Glomerular visceral epithelial cell (primary cell): ENCODE data around the gene ADK.
"Not testable (repeated sequence)": the region's sequence is repeated elsewhere in the genome, so short reads cannot be mapped to it uniquely, and the experiment has no call there.

ENCODE experiments used
- DNase-seq: peaks from one replicate; pipeline ENCODE4 v3.0.0-alpha.2; 2016; ENCODE audit errors: extremely low spot score

Gene ADK

GRCh38 chr10:74419958-74420375, 268.9 kb downstream of the ADK start:
- peak; percentile 8 for DNase-seq

- no peak for DNase-seq
These were observed 273.5 kb downstream of the ADK start for GRCh38 chr10:74424565-74424964.

GRCh38 chr10:74425456-74426001, 274.5 kb downstream of the ADK start:
- DNase-seq: no peak

- DNase-seq: no peak
These were observed 280.8 kb downstream of the ADK start for GRCh38 chr10:74431816-74432215.

- no peak for DNase-seq
These were observed 282.0 kb downstream of the ADK start for GRCh38 chr10:74432841-74433594.

- DNase-seq: no peak
These were observed 282.6 kb downstream of the ADK start for GRCh38 chr10:74433595-74433956.

GRCh38 chr10:74433993-74434392, 283.0 kb downstream of the ADK start:
- no peak for DNase-seq

GRCh38 chr10:74434547-74434946, 283.5 kb downstream of the ADK start:
- DNase-seq: no peak

GRCh38 chr10:74436523-74437170, 285.6 kb downstream of the ADK start:
- no peak for DNase-seq

- DNase-seq: peak; percentile 22
These were observed 286.8 kb downstream of the ADK start for GRCh38 chr10:74437822-74438221.

GRCh38 chr10:74439213-74439612, 288.2 kb downstream of the ADK start:
- no peak for DNase-seq

GRCh38 chr10:74445493-74445892, 294.5 kb downstream of the ADK start:
- no peak for DNase-seq

GRCh38 chr10:74450602-74451001, 299.6 kb downstream of the ADK start:
- no peak for DNase-seq

- DNase-seq: no peak
These were observed 300.3 kb downstream of the ADK start for GRCh38 chr10:74451127-74451829.

GRCh38 chr10:74453169-74453568, 302.1 kb downstream of the ADK start:
- no peak for DNase-seq

GRCh38 chr10:74457478-74457877, 306.5 kb downstream of the ADK start:
- not testable (repeated sequence) for DNase-seq

- DNase-seq: no peak
These were observed 309.8 kb downstream of the ADK start for GRCh38 chr10:74460812-74461211.

GRCh38 chr10:74474022-74474713, 323.1 kb downstream of the ADK start:
- no peak for DNase-seq

GRCh38 chr10:74476162-74476706, 325.2 kb downstream of the ADK start:
- not testable (repeated sequence) for DNase-seq

GRCh38 chr10:74480778-74481177, 329.8 kb downstream of the ADK start:
- DNase-seq: no peak

- no peak for DNase-seq
These were observed 332.3 kb downstream of the ADK start for GRCh38 chr10:74483356-74483755.

- DNase-seq: no peak
These were observed 334.3 kb downstream of the ADK start for GRCh38 chr10:74485283-74485682.
